CD4-positive, alpha-beta T cell treated with Interleukin-4 for 1 hour (primary cell): ENCODE measurements around the gene TMEM131.
"Not testable (repeated sequence)": the region's sequence is repeated elsewhere in the genome, so short reads cannot be mapped to it uniquely, and the experiment has no call there.

ENCODE experiments used
- DNase-seq, 2 donors: peaks; one replicate each; pipeline ENCODE4 v3.0.0-alpha.2; 2020 to 2022

The TMEM131 gene, protein sequence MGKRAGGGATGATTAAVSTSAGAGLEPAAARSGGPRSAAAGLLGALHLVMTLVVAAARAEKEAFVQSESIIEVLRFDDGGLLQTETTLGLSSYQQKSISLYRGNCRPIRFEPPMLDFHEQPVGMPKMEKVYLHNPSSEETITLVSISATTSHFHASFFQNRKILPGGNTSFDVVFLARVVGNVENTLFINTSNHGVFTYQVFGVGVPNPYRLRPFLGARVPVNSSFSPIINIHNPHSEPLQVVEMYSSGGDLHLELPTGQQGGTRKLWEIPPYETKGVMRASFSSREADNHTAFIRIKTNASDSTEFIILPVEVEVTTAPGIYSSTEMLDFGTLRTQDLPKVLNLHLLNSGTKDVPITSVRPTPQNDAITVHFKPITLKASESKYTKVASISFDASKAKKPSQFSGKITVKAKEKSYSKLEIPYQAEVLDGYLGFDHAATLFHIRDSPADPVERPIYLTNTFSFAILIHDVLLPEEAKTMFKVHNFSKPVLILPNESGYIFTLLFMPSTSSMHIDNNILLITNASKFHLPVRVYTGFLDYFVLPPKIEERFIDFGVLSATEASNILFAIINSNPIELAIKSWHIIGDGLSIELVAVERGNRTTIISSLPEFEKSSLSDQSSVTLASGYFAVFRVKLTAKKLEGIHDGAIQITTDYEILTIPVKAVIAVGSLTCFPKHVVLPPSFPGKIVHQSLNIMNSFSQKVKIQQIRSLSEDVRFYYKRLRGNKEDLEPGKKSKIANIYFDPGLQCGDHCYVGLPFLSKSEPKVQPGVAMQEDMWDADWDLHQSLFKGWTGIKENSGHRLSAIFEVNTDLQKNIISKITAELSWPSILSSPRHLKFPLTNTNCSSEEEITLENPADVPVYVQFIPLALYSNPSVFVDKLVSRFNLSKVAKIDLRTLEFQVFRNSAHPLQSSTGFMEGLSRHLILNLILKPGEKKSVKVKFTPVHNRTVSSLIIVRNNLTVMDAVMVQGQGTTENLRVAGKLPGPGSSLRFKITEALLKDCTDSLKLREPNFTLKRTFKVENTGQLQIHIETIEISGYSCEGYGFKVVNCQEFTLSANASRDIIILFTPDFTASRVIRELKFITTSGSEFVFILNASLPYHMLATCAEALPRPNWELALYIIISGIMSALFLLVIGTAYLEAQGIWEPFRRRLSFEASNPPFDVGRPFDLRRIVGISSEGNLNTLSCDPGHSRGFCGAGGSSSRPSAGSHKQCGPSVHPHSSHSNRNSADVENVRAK (N-terminal part only)

DNA sequence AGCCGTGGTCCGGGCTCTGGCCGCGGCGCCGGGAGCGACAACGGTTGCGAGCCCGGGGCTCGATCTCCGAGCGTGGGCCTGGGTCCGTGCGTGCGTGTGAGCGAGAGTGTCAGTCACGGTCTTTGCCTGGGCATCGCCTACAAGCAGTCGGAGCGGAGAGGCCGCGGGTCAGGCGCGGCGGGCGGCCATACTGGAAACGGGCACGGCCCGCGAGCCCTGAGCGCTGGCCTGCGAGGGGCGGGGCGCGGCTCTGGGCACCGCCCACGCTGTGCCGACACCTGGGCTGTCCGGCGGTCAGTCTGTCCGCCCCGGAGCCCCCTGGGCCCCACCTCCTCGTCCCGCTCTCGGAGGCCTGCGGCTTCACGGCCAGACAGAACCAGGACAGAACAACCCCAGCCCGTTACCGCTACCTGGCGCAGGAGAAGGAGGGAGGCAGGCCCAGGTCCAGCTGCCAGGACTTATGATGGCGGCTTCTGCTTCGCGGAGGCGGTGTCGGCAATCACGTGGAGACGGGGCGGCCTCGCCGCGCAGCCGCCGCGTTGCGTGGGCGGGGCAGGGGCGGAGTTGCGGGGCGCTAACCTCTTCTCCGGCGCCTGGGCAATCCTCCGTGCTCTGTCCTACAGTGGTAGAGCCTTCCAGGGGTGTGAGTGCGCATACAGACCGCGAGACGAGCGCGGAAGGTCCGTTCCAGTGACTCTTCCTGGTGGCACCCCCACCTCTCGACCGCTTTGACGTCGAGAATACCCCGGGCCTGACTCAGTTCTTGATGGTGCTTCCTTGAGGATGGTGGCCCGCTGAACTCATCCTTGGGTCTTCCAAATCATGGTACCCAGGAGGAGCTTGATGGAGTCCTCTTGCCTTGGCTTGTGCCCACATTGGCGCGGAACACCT is at the start of gene TMEM131:
TSS of gene TMEM131 (minus strand) at position 215 of the 891 bp plus-strand sequence. CDS start 286 bp downstream, outside the sequence.
- DNase-seq, result peak; percentile 94 to 95

DNA sequence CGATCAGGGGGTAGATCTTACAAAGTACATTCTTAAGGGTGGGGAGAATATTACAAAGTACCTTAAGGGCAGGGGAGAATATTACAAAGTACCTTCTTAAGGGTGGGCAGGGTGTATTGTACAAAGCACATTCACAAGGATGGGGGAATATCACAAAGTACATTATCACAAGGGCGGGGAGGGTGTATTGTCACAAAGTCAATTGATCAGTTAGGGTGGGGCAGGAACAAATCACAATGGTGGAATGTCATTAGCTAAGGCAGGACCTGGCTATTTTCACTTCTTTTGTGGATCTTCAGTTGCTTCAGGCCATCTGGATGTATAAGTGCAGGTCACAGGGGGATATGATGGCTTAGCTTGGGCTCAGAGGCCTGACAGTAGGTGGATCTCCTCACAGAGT is 49.0 kb upstream of the TMEM131 start:
- DNase-seq, result not testable (repeated sequence)

DNA sequence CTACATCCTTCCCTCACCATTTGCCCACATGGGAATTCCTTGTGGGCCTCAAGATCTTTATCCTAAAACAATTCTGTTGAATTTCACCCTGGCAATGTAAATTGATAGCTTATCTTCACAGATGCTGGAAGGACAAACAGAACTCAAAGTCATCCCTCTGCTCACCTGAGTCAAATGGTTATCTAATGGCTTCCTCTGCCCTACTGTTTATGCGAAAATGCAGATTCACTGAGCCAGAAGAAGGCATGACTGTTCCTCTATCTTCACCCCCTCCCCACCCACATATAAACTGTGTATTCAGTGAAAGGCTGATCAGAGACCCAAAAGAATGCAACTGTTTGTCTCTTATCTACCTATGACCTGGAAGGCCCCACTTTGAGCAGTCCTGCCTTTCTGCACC is 47.4 kb upstream of the TMEM131 start:
- DNase-seq, result no peak

DNA sequence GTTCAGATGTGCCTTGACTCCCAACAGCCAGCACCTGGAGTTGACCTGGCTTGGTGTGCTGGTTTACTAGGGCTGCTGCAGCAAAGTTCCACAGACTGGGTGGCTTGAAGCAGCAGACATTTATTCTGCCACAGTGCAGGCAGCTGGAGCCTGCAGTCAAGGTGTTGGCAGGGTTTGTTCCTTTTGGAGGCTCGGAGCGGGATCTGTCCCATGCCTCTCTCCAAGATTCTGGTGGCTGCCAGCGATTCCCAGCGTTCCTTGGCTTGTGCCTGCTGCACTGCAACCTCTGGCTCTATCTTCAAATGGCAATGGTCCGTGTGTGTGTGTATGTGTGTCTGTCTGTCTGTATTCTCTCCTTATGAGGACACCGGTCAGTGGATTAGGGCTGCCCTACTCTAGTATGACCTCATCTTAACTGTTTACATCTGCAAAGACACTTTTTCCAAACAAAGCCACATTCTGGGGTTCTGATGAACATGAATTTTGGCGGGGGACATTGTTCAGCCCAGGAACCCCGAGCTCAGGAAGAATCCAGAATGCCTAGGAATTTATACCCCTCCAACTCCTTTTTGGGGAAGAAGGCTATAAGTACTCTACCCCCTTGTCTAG is 44.7 kb upstream of the TMEM131 start:
- no peak for DNase-seq

DNA sequence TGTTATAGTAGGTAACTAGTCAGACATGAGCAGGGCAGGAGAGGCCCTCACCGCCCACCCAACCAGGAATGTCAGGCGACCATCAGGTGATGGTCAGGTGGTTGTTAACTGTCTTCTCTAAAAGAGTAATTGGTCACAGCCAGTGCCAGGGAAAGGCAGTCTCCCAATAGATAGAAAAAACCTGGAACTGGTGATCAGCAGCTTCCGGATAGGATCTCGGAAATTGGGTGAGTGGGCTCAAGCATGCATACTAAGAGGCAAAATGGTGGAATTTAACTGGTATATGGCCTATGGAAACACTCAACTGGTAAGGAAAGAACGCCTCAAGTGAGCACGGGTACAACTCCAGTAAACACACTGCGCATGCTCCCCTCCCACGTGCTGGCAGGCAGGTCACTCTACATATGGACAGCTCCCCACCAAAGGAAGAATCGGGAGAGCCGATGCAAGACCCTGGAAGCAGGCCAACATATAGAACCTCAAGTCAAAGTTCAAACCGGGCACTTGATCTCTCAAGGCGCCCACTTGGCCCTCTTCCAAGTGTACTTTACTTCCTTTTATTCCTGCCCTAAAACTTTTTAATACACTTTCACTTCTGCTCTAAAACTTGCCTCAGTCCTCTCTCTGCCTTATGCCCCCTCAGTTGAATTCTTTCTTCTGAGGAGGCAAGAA is 43.5 kb upstream of the TMEM131 start:
- DNase-seq, result peak in 1 of 2 donors; percentile 34

DNA sequence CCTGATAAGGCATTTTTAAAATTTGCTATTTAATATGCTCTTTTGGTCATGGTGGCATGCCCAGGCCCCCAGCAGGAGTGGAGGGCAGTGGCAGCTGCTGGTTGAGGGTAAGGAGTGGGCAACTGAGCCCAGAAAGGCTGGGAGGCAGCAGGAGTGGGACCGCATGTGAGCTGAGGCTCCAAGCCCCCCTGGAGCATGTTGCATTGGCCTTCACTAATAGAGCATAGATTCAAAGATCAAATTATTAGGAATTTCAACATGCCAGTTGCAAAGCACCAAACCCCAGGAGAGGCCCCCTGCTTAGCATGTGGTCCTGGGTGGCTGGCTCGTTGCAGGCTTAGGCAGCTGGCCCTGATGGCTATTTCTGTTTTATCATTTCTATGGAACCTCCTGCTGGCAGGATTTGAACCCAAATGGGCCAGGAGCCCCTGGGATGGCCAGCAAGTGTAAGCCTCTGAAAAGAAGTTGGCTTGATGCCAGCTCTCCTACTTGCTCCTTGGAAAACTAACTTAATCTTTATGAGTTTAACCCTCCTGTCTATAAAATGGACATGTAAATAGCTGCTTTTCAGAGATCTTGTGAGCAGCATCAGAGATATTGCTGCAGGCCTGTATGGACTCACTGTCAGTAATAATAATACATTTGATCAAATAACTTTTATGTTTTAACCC is 42.1 kb upstream of the TMEM131 start:
- no peak for DNase-seq

DNA sequence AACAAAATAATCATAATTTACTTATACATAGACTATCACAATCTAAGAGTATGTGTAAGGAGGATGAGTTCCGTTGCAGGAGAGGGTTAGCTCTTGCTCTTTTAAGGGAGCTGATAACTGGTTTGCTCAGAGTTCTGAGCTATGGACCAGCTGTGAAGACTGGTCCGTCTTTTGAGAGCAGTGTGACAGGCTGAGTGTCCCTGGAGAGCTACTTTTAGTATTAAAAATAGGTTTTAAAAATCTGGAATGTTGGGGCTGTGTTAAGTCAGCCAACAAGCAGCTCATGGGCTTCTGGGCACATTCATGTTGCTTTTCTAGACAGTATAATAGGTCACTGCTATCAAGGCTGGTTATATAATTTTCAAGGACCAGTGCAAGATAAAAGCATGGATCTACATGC is 41.5 kb upstream of the TMEM131 start:
- DNase-seq, result no peak

DNA sequence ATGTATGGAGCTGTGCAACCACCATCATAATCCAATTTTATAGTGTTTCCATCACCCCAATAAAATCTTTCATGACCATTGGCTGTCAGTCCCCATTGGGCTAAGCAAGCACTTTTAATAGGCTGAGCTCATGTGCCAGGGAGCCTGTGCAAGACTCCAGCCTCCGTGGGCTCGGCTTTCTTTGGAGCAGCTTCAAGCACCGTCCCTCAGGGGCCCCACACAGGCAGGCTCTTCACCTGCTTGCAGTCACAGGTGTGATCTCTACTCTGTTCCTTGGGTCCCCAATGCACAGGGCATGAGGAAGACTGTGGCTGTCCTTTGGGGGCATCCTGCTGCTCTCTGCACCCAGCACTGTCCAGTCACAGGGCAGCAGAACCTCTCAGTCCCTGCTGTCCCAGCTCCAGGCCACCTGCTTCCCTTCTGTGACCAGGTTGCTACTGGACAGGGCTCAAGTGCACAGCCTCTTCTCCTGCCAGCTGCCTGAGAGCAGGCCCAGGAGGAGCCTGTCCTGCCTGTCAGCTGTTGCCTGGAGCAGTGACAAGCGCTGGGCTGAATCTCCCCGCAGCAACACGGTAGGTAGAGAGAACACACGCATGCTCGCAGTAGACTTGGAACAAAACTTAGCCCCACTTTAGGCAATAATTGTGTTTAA is 40.7 kb upstream of the TMEM131 start:
- no peak for DNase-seq

DNA sequence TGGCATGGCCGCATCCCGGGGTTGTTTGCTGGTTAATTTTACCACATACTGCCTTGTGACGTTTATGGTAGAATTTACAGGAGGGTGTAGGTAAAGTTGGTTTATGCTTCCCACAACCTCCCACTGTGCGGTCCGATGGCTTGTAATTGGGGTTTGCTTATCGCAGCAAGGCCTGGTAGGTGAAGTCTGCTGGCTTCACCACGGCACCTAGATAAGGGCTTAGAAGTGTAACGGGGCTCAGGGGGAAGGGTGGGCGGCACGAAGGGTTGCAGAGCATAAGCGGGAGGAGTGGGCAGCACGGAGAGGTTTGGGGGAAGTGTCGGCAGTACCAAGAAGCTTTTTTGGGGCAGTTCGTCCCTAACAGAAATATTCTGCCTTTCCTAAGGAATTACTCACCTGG is 39.0 kb upstream of the TMEM131 start:
- no peak for DNase-seq

DNA sequence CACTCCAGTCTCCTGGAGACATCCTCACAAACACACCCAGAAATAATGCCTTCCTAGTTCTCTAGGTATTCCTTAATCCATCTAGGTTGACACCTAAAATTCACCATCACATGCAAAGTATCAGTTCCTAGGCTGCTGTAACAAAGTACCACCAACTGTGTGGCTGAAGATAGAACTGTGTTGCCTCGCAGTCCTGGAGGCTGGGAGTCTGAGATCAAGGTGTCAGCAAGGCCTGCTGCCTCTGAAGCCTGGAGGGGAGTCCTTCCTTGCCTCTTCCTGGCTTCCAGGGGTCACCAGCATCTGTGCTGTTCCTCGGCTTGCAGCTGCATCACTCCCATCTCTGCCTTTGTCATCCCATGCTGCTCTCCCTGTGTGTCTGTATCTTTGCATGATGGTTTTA is 36.3 kb upstream of the TMEM131 start:
- DNase-seq, result no peak

DNA sequence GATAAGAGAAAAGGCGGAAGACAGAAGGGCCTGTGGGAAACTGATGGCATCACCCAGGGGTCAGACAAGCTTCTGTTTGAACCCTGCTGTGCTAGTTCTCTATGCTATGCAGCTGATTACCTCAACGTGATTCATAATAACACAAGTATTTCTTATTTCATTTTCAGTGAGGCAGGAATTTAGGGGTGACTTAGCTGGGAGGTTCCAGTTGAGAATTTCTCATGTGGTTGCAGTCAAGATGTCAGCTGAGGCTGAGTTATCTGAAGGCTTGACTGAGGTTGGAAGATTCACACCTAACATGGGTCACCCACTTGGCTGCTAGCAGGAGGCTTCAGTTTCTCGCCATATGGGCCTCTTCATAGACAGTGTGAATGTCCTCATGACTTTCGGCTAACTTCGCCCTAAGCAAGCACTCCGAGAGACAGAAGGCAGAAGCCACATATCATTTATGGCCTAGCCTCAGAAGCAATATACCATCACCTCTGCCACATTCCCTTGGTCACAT is 34.0 kb upstream of the TMEM131 start:
- DNase-seq, result no peak

DNA sequence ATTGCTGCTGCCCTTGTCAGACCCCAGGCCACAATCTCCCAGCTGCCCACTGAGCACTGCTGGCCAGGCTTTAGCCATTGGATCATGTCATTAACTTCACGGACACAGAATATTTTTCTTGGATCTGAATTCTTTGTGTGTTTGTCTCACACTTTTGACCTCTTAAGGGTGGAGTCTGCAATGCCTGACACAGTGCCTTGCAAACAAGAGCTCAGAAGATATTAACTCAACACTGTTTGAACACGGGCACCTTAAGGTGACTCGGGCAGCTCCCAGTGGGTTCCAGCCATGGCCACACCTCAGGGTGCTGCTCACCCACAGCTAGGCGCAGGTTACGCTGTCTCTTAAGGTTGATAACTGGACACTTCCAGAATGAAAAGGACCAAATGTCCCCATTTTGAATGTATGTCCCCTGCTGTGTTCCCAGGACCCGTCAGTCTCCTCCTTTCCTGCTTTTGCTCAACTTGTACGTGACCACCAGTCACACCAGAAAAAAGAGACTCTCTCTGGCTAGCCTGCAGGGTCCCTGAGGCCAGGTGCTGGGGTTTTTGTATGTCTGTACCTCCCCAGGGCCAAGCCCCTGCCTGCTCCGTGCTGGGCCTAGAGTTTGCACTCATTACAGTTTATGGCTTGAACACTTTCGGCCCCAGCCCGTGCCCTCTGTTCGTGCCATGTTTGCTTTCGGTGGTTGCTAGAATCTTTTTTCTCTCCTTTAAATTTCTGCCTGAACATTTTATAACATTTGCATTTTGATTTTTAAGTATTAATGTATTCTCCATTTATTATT is 33.4 kb upstream of the TMEM131 start:
- DNase-seq, result no peak

DNA sequence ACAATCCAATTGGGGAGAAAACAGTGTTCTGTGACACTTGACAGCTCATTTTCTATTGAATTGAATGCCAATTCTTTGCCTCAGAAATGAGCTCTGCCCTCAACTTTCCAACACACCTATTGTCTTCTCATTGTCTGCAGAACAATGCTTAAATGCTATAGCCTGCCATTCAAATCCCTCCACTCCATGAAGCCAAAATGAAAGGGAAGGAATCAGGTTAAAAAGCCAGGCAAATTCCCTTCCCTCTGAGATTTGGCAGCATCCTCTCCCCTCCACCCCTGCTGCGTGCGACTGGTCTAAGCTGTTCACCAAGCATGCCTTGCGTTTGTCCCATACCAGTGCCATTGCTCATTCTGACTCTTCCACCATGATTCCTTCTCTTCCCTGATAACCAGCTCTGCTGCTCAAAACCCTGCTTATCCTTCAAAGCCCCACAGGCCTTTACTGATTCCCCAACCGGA is 32.4 kb upstream of the TMEM131 start:
- no peak for DNase-seq

DNA sequence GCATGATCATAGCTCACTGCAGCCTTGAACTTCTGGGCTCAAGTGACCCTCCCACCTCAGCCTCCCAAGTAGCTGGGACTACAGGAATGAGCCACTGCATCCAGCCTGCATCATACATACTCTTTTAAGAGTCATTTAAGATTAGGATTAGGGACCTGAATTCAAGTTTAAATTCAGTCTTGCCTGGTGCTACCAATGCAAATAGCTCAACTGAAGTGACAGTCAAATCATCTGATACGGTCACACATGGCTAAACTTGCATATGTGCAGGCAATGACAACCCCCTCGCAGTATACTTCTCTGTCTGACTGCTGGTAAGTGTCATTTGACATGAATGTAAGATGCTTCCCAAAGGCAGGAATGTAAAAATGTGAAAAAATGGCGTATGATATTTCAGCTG is 31.8 kb upstream of the TMEM131 start:
- DNase-seq, result no peak

DNA sequence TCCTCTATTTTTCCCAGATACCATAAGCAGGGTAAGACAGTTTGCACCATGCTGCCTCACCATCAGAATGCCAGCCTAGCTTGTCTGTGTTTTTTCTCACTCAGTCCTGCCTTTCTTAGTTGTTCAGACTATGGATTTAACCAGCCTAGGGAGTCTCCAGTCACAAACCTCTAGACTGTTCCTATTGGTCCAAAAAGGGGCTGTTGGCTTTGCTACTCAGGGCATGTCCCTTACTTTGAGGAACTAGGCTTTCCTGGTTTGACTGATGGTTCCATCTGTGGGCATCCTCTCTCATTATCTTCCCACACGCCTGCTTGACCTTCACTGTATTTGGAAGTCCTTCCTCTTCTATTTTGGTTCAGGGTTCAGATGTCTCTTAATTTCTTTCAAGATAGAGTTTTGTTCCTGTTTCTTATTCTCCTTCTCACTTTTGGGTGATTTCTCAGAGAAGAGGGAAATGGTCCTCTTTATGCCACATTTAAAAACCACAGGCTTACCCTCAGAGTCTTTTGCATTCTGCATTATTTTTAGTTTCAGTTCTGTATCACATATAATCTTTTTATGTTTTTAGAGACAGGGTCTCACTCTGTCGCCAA is 31.3 kb upstream of the TMEM131 start:
- DNase-seq, result peak; percentile 39 to 47

DNA sequence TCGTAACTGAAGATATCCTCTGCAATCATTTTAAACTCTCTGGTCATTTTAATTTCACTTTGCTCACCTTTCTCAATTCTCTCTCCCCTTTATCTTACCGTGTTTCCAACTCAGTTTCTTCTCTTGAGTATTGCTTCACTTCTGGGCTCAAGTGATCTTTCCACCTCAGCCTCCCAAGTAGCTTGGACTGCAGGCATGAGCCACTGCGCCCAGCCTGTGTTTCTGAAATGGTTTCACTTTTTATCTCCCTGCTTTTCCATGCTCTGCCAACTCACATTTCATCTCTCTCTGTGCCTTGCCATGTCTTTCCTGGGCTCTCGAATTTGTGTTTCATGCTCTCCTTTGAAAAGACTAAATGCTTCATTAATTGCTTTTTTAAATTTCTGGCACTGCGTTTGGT is 30.5 kb upstream of the TMEM131 start:
- DNase-seq, result no peak

DNA sequence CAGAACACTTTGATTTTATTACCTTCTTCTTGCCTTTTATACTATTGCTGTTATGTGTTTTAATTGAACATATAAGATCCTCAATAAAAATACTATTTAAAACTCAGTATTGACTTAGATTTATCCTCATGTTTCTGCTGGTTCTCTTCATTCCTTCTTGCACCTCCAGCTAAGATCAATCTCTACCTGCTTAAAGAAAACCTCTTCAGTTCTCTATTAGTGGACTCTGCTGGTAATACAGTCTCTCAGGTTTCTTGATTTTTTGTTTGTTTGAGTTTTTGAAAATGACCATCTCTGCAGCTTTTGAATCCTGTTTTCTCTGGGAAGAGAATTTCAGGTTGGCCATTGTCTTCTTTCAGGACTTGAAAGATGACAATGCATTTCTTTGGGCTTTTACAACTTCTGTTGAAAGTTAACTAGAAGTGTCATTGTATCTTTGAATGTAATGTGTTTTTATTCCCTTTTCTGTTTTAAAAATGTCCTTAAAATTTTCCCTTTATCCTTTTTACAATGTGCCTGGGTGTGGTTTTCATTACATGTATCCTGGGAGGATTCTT is 29.8 kb upstream of the TMEM131 start:
- DNase-seq, result no peak

DNA sequence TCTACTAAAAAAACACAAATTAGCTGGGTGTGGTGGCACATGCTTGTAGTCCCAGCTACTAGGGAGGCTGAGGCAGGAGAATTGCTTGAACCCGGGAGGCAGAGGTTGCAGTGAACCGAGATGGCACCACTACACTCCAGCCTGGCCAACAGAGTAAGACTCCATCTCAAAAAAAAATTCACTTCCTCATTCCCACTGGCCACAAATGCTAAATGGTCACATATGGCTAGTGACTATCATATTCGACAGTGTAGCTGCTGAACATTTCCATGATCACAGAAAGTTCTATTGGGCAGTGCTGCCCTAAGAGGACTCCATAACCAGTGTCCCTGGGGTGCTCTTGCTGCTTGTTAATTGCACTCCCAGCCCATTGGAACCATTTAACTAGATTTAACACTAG is 26.3 kb upstream of the TMEM131 start:
- not testable (repeated sequence) for DNase-seq
